Neural cell (in vitro differentiated cells): ENCODE results near the gene RASD2. TPM values are rescaled to one million over a fixed set of nuclear protein-coding genes. Genes with fewer than 3 reads are reported as not detected.

Source experiments
- H2AFZ ChIP-seq: fragments of 200-600, 300-800 bp; sonication (generic), shearing (Covaris generic); 2 replicates; pipeline ENCODE4 v1.6.0; 2014; ENCODE audit warnings: low read depth, mild to moderate bottlenecking, antibody characterized with exemption, low read length, moderate library complexity
- H3F3A ChIP-seq: fragments of 200-600 bp; shearing (Covaris generic); 2 replicates; pipeline ENCODE4 v1.6.1; 2016; ENCODE audit warnings: mild to moderate bottlenecking, moderate library complexity, mixed read lengths, antibody characterized with exemption, low read length; ENCODE audit not compliant: insufficient read depth, poor library complexity, severe bottlenecking
- H3K27ac ChIP-seq: fragments of 200-600, 300-800 bp; sonication (generic), shearing (Covaris generic); 2 replicates; pipeline ENCODE4 v1.5.1; 2014; ENCODE audit warnings: mild to moderate bottlenecking, low read length, moderate library complexity
- H3K27me3 ChIP-seq: fragments of 300-800, 200-600 bp; sonication (generic), shearing (Covaris generic); 2 replicates; pipeline ENCODE4 v1.6.0; 2014; ENCODE audit warnings: mild to moderate bottlenecking, low read depth, low read length, moderate library complexity; ENCODE audit not compliant: insufficient read depth
- H3K36me3 ChIP-seq: fragments of 300-800, 200-600 bp; sonication (generic), shearing (Covaris generic); 2 replicates; pipeline ENCODE4 v1.5.1; 2014; ENCODE audit warnings: mild to moderate bottlenecking, antibody characterized with exemption, low read length, moderate library complexity; ENCODE audit not compliant: insufficient read depth
- H3K4me2 ChIP-seq: fragments of 300-800, 200-600 bp; sonication (generic), shearing (Covaris generic); 2 replicates; pipeline ENCODE4 v1.6.0; 2014; ENCODE audit warnings: mild to moderate bottlenecking, low read length
- H3K4me3 ChIP-seq: fragments of 300-800, 200-600 bp; sonication (generic), shearing (Covaris generic); 2 replicates; pipeline ENCODE4 v1.5.1; 2014; ENCODE audit warnings: mild to moderate bottlenecking, low read length, moderate library complexity
- H3K79me2 ChIP-seq: fragments of 200-600 bp; shearing (Covaris generic); replicated peaks from 2 replicates; pipeline ENCODE4 v1.6.0; 2014; ENCODE audit warnings: mild to moderate bottlenecking, low read length, moderate library complexity; ENCODE audit not compliant: insufficient read depth
- H3K9ac ChIP-seq: fragments of 300-800, 200-600 bp; sonication (generic), shearing (Covaris generic); 2 replicates; pipeline ENCODE4 v1.6.1; 2016; ENCODE audit warnings: mild to moderate bottlenecking, low read length, mixed read lengths
- H3K9me2 ChIP-seq: fragments of 200-600 bp; shearing (Covaris generic); 2 replicates; pipeline ENCODE4 v1.6.1; 2016; ENCODE audit warnings: mild to moderate bottlenecking, low read length, mixed read lengths; ENCODE audit not compliant: insufficient read depth
- H3K9me3 ChIP-seq: fragments of 200-600, 300-800 bp; sonication (generic), shearing (Covaris generic); 2 replicates; pipeline ENCODE4 v1.6.1; 2016; ENCODE audit warnings: mild to moderate bottlenecking, mixed run types, low read length, moderate library complexity, mixed read lengths
- H4K20me1 ChIP-seq: fragments of 200-600 bp; shearing (Covaris generic); 2 replicates; pipeline ENCODE4 v1.6.1; 2016; ENCODE audit warnings: mild to moderate bottlenecking, mixed run types; ENCODE audit not compliant: insufficient read depth
- EP300 ChIP-seq: fragments of 450-650 bp; conservative IDR thresholded peaks from 2 replicates; pipeline ENCODE4 v1.6.1; 2014; ENCODE audit warnings: antibody characterized with exemption, mild to moderate bottlenecking, moderate library complexity; ENCODE audit not compliant: poor library complexity, severe bottlenecking
- EZH2 ChIP-seq: fragments of 200-600, 300-800 bp; shearing (Covaris generic), sonication (generic); IDR thresholded peaks from 2 replicates; pipeline ENCODE4 v1.6.1; 2014; ENCODE audit warnings: antibody characterized with exemption, low read length, borderline replicate concordance, mild to moderate bottlenecking; ENCODE audit not compliant: insufficient read depth, poor library complexity, severe bottlenecking
- MXI1 ChIP-seq: fragments of 450-650 bp; conservative IDR thresholded peaks from 2 replicates; pipeline ENCODE4 v1.6.1; 2014; ENCODE audit warnings: antibody characterized with exemption, mild to moderate bottlenecking; ENCODE audit not compliant: poor library complexity, severe bottlenecking
- POLR2AphosphoS5 ChIP-seq: IDR thresholded peaks from 2 replicates; pipeline ENCODE4 v1.6.1; 2012
- RAD21 ChIP-seq: fragments of 450-650 bp; conservative IDR thresholded peaks from 2 replicates; pipeline ENCODE4 v1.6.1; 2014; ENCODE audit warnings: antibody characterized with exemption, mild to moderate bottlenecking, moderate library complexity
- SMC3 ChIP-seq: fragments of 450-650 bp; conservative IDR thresholded peaks from 2 replicates; pipeline ENCODE4 v1.6.1; 2014; ENCODE audit warnings: antibody characterized with exemption, mild to moderate bottlenecking, moderate library complexity; ENCODE audit not compliant: poor library complexity
- polyA plus RNA-seq: library from polyadenylated mRNA; depleted of rRNA; stranded (reverse); fragments of >200 nt; gene quantifications from 2 replicates; pipeline ENCODE4 v1.2.3, GENCODE V29; 2014
- TF ChIP-seq, protein P1 (sequence below): IDR thresholded peaks from 2 replicates; pipeline ENCODE4 v1.6.1; 2012; ENCODE audit warnings: borderline replicate concordance
- TF ChIP-seq, protein P2 (sequence below): fragments of 450-650 bp; IDR thresholded peaks from 2 replicates; pipeline ENCODE4 v1.5.1; 2014; ENCODE audit warnings: antibody characterized with exemption, mild to moderate bottlenecking, moderate library complexity; ENCODE audit not compliant: poor library complexity, severe bottlenecking

RASD2 gene
- polyA plus RNA-seq, 1 donor from 2014 or later: 0.14 TPM

- Histone ChIP-seq H3K79me2 (no peaks in the 10 kb centered on the region), H3F3A (no peaks in the 10 kb centered on the region), H3K9me2 (no peaks in the 10 kb centered on the region), H3K27me3 (no peaks in the 10 kb centered on the region), H2AFZ (no peak overlapping the region), H3K27ac (no peak overlapping the region), H3K36me3 (no peaks in the 10 kb centered on the region), H3K9ac (no peak overlapping the region), H3K4me2 (no peak overlapping the region), H3K9me3 (no peaks in the 10 kb centered on the region), H4K20me1 (no peaks in the 10 kb centered on the region), H3K4me3 (no peak overlapping the region)
- no peak for TF ChIP-seq MXI1
Observed at GRCh38 chr22:35496768-35497312, 43.8 kb upstream of the RASD2 start.

- H3K4me2 ChIP-seq: no peak overlapping the region
- no peak overlapping the region for H3K9ac ChIP-seq
- H3K36me3 ChIP-seq: no peaks in the 10 kb centered on the region
- H3K27ac ChIP-seq: no peak overlapping the region
- H3F3A ChIP-seq: no peaks in the 10 kb centered on the region
- H3K27me3 ChIP-seq: no peaks in the 10 kb centered on the region
- H3K79me2 ChIP-seq: no peaks in the 10 kb centered on the region
- no peaks in the 10 kb centered on the region for H3K9me2 ChIP-seq
- H2AFZ ChIP-seq: no peak overlapping the region
- no peak overlapping the region for H3K4me3 ChIP-seq
- H4K20me1 ChIP-seq: no peaks in the 10 kb centered on the region
- TF ChIP-seq EP300: no peak
- TF ChIP-seq, protein P1, sequence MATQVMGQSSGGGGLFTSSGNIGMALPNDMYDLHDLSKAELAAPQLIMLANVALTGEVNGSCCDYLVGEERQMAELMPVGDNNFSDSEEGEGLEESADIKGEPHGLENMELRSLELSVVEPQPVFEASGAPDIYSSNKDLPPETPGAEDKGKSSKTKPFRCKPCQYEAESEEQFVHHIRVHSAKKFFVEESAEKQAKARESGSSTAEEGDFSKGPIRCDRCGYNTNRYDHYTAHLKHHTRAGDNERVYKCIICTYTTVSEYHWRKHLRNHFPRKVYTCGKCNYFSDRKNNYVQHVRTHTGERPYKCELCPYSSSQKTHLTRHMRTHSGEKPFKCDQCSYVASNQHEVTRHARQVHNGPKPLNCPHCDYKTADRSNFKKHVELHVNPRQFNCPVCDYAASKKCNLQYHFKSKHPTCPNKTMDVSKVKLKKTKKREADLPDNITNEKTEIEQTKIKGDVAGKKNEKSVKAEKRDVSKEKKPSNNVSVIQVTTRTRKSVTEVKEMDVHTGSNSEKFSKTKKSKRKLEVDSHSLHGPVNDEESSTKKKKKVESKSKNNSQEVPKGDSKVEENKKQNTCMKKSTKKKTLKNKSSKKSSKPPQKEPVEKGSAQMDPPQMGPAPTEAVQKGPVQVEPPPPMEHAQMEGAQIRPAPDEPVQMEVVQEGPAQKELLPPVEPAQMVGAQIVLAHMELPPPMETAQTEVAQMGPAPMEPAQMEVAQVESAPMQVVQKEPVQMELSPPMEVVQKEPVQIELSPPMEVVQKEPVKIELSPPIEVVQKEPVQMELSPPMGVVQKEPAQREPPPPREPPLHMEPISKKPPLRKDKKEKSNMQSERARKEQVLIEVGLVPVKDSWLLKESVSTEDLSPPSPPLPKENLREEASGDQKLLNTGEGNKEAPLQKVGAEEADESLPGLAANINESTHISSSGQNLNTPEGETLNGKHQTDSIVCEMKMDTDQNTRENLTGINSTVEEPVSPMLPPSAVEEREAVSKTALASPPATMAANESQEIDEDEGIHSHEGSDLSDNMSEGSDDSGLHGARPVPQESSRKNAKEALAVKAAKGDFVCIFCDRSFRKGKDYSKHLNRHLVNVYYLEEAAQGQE: no peak
- no peak for TF ChIP-seq POLR2AphosphoS5
- TF ChIP-seq RAD21: no peak
- TF ChIP-seq EZH2: no peak
- TF ChIP-seq SMC3: no peak
- TF ChIP-seq, protein P2, sequence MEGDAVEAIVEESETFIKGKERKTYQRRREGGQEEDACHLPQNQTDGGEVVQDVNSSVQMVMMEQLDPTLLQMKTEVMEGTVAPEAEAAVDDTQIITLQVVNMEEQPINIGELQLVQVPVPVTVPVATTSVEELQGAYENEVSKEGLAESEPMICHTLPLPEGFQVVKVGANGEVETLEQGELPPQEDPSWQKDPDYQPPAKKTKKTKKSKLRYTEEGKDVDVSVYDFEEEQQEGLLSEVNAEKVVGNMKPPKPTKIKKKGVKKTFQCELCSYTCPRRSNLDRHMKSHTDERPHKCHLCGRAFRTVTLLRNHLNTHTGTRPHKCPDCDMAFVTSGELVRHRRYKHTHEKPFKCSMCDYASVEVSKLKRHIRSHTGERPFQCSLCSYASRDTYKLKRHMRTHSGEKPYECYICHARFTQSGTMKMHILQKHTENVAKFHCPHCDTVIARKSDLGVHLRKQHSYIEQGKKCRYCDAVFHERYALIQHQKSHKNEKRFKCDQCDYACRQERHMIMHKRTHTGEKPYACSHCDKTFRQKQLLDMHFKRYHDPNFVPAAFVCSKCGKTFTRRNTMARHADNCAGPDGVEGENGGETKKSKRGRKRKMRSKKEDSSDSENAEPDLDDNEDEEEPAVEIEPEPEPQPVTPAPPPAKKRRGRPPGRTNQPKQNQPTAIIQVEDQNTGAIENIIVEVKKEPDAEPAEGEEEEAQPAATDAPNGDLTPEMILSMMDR: no peak
- no peak for TF ChIP-seq MXI1
- H3K9me3 ChIP-seq: no peaks in the 10 kb centered on the region
Observed at GRCh38 chr22:35498026-35498800, 42.4 kb upstream of the RASD2 start.
